WTC11 (cell line): ENCODE measurements around the gene NEAT1.

Source experiments
- AR ChIP-seq: fragments of 250-450 bp; sonication (Bioruptor Pico); IDR thresholded peaks from 2 replicates; pipeline ENCODE4 v1.9.0; 2021; ENCODE audit warnings: mild to moderate bottlenecking
- CTCF ChIP-seq: fragments of 200-600 bp; IDR thresholded peaks from 2 replicates; pipeline ENCODE4 v1.8.0; 2022; ENCODE audit warnings: antibody characterized with exemption
- ESRRA ChIP-seq: sonication (generic); formaldehyde crosslinking; IDR thresholded peaks from 2 replicates; pipeline ENCODE4 v1.8.1; 2022; ENCODE audit warnings: mild to moderate bottlenecking, missing genetic modification reagents, borderline replicate concordance
- FOXJ3 ChIP-seq: sonication (generic); formaldehyde crosslinking; IDR thresholded peaks from 2 replicates; pipeline ENCODE4 v1.9.0; 2021; ENCODE audit warnings: missing genetic modification reagents, mild to moderate bottlenecking, borderline replicate concordance
- IRF2 ChIP-seq: sonication (generic); formaldehyde crosslinking; IDR thresholded peaks from 2 replicates; pipeline ENCODE4 v1.8.0; 2022; ENCODE audit warnings: low read depth, missing genetic modification reagents, borderline replicate concordance
- SP1 ChIP-seq: sonication (generic); formaldehyde crosslinking; conservative IDR thresholded peaks from 2 replicates; pipeline ENCODE4 v1.8.1; 2022; ENCODE audit warnings: missing genetic modification reagents
- TEAD1 ChIP-seq: sonication (generic); formaldehyde crosslinking; IDR thresholded peaks from 2 replicates; pipeline ENCODE4 v1.8.0; 2022; ENCODE audit warnings: mild to moderate bottlenecking, missing genetic modification reagents
- TP53 ChIP-seq: sonication (generic); formaldehyde crosslinking; IDR thresholded peaks from 2 replicates; pipeline ENCODE4 v1.8.1; 2023; ENCODE audit warnings: mild to moderate bottlenecking, missing genetic modification reagents
- ZMAT4 ChIP-seq: fragments of 250-450 bp; sonication (Bioruptor Pico); IDR thresholded peaks from 2 replicates; pipeline ENCODE4 v1.9.0; 2021; ENCODE audit warnings: mild to moderate bottlenecking

- TF ChIP-seq SP1 (no peak), TP53 (CRISPR knock-in tag) (no peak), IRF2 (CRISPR knock-in tag) (no peak), AR (CRISPR knock-in tag) (no peak), FOXJ3 (no peak), ZMAT4 (no peak), CTCF (no peak), ESRRA (CRISPR knock-in tag) (no peak), TEAD1 (no peak)
Measured at GRCh38 chr11:65476632-65477148, 54.1 kb downstream of the NEAT1 start.
